OCI-LY3 (cell line): ENCODE data around the gene GSTT2B.
"Not testable (repeated sequence)": the region's sequence is repeated elsewhere in the genome, so short reads cannot be mapped to it uniquely, and the experiment has no call there.

Source experiments
- CTCF ChIP-seq: fragments of 200-600, 300-600 bp; sonication (generic); IDR thresholded peaks from 2 replicates; pipeline ENCODE4 v1.5.1; 2014; ENCODE audit warnings: antibody characterized with exemption, low read length, low read depth
- EZH2phosphoT487 ChIP-seq: fragments of 200-600 bp; shearing (Covaris generic); IDR thresholded peaks from 2 replicates; pipeline ENCODE4 v1.6.1; 2018; ENCODE audit warnings: antibody characterized with exemption, mixed run types, low read depth

DNA sequence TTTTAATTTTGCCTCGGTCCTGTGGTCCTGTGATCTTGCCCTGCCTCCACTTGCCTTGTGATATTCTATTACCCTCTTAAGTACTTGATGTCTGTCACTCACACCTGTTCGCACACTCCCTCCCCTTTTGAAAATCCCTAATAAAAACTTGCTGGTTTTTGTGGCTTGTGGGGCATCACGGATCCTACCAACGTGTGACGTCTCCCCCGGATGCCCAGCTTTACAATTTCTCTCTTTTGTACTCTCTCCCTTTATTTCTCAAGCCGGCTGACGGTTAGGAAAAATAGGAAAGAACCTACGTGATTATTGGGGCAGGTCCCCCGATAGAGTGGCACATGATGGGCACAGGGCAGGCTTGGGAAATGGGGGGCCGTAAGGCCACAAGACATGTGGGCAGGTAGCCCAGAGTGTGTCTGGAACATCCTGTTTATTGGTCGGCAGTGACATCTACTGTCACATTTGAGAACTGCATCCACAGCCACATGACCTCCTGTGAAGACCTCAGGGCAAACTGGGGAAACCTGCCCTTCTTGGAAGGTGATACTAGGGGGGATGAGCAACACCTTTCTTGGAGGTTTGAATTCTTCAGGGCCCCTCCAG is 4.6 kb downstream of the GSTT2B start:
- peak; percentile 57 for TF ChIP-seq CTCF
- not testable (repeated sequence) for TF ChIP-seq EZH2phosphoT487
